Pancreas (tissue), 10 donors: Measurements from ENCODE around the gene FAM180A. TPM values are rescaled to one million over a fixed set of nuclear protein-coding genes. Genes with fewer than 3 reads are reported as not detected.

ENCODE experiments used
- ATAC-seq, 4 donors: fragments of 200-7000 bp; cut with Tn5 transposase; one replicate each; pipeline versions ENCODE4 v1.8.0 to v1.9.1; 2020; ENCODE audit warnings: mild to moderate bottlenecking in 4 of 4, moderate library complexity in 4 of 4
- DNase-seq, 6 donors: peaks; one replicate each; pipeline ENCODE4 v3.0.0-alpha.2; 2020
- FAIRE-seq: peaks from 2 replicates; lab custom pipeline; 2012; peaks lifted over from hg19 to GRCh38; lab: Jason Lieb, UNC
- H3K27ac ChIP-seq, 4 donors: fragments of 200-600 bp; sonication (generic); 1 replicate in 3 of 4; 2 replicates in 1 of 4; pipeline versions ENCODE4 v1.5.0 to v1.8.0; 2020
- H3K27me3 ChIP-seq, 4 donors: fragments of 200-600 bp; one replicate each; pipeline ENCODE4 v1.8.0; 2021
- H3K36me3 ChIP-seq, 3 donors: fragments of 200-600 bp; sonication (generic) in 1 of 3; one replicate each; pipeline versions ENCODE4 v1.5.0 to v1.8.0; 2020 to 2021
- H3K4me1 ChIP-seq, 3 donors: fragments of 200-600 bp; one replicate each; pipeline ENCODE4 v1.8.0; 2021
- H3K4me3 ChIP-seq, 4 donors: fragments of 200-600 bp; sonication (generic) in 2 of 4; one replicate each; pipeline versions ENCODE4 v1.5.0 to v1.8.0; 2020 to 2021
- H3K9me3 ChIP-seq, 4 donors: fragments of 200-600 bp; one replicate each; pipeline ENCODE4 v1.8.0; 2021
- WGBS, 2 donors: extraction: QIAGEN DNeasy Blood & Tissue Kit; methylation state at CpG; one replicate each; pipeline ENCODE4 v1.1.7; 2013; 5-methylcytosine and 5-hydroxymethylcytosine counted together
- intact Hi-C, 3 donors: fragments of 100-400 bp; cut with DNase I; formaldehyde crosslinking; loops; one replicate each; pipeline versions ENCODE4 v1.11.1 to v1.14.2; 2022
- polyA plus RNA-seq, 2 donors: library from polyadenylated mRNA; stranded (reverse); fragments of 200-250 nt; gene quantifications; one replicate each; pipeline ENCODE4 v1.2.3, GENCODE V29; 2013
- total RNA-seq, 6 donors: library from RNA; stranded (reverse); fragmentation: NEBNext Ultra II Directional in 4 of 6; extraction: Animal tissue kit (Norgen Biotek cat#: 25700) in 4 of 6; gene quantifications; one replicate each; pipeline versions ENCODE4 v1.2.1 to v1.2.4, GENCODE V29; 2021 to 2023
- TF ChIP-seq, protein P1 (sequence below), 4 donors: fragments of 200-600 bp; sonication (generic) in 3 of 4; IDR thresholded peaks; one replicate each; pipeline versions ENCODE4 v1.5.0 to v1.8.0; 2021; ENCODE audit warnings: antibody characterized with exemption in 4 of 4
- donor health status: healthy with polysubstance abuse.
- donor health status: DM: no; HTN: no; CAD: no; lungs with moderate emphysema.
- donor health status: DM: no; HTN: no; CAD: no.
- donor health status: control.
- donor health status: control.
- donor health status: Bipolar disorder and iron deficiency.
- donor health status: DM: yes; HTN: yes; CAD: no.
- donor health status: DM: no; HTN: no; CAD: no.
- donor health status: DM: no; HTN: no; CAD: no.
- donor health status: DM: yes; HTN: yes; CAD: no.

FAM180A gene
- total and polyA plus RNA-seq, 8 donors: 0.11 to 0.90 (median 0.24) TPM

DNA sequence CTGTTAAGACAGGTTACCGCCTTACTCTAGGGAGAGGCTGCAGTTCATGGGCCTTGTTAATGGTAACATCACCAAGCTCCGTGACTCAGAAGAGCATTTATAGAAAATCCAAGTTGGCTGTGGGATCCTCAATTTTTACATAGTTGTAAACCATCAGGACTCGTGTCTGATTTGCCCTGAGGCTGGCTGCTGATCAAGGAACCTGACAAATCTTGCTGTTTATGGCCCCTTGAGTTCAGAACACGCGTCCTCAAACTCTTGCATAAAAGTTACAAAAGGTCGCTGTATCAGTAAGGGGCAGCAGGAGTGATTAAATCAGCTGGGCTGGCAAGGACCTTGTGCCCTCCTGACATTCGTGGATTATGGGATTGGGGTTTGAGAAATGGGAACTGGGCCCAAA lies 25.2 kb downstream of the FAM180A start:
- ATAC-seq (no peak), DNase-seq (no peak), FAIRE-seq (no peak)
- intact Hi-C loops: no loop called here
- no peak overlapping the region for H3K27ac ChIP-seq
- no peaks in the 10 kb centered on the region for H3K27me3 ChIP-seq
- WGBS, 2 donors: 78 to 84% methylated on average over 7 of the region's 7 CpGs
- no peaks in the 10 kb centered on the region for H3K4me1 ChIP-seq
- TF ChIP-seq, protein P1, sequence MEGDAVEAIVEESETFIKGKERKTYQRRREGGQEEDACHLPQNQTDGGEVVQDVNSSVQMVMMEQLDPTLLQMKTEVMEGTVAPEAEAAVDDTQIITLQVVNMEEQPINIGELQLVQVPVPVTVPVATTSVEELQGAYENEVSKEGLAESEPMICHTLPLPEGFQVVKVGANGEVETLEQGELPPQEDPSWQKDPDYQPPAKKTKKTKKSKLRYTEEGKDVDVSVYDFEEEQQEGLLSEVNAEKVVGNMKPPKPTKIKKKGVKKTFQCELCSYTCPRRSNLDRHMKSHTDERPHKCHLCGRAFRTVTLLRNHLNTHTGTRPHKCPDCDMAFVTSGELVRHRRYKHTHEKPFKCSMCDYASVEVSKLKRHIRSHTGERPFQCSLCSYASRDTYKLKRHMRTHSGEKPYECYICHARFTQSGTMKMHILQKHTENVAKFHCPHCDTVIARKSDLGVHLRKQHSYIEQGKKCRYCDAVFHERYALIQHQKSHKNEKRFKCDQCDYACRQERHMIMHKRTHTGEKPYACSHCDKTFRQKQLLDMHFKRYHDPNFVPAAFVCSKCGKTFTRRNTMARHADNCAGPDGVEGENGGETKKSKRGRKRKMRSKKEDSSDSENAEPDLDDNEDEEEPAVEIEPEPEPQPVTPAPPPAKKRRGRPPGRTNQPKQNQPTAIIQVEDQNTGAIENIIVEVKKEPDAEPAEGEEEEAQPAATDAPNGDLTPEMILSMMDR (IDR thresholded peaks at IDR 0.05): no peak
- H3K9me3 ChIP-seq: no peaks in the 10 kb centered on the region
- no peaks in the 10 kb centered on the region for H3K36me3 ChIP-seq
- no peak overlapping the region for H3K4me3 ChIP-seq

DNA sequence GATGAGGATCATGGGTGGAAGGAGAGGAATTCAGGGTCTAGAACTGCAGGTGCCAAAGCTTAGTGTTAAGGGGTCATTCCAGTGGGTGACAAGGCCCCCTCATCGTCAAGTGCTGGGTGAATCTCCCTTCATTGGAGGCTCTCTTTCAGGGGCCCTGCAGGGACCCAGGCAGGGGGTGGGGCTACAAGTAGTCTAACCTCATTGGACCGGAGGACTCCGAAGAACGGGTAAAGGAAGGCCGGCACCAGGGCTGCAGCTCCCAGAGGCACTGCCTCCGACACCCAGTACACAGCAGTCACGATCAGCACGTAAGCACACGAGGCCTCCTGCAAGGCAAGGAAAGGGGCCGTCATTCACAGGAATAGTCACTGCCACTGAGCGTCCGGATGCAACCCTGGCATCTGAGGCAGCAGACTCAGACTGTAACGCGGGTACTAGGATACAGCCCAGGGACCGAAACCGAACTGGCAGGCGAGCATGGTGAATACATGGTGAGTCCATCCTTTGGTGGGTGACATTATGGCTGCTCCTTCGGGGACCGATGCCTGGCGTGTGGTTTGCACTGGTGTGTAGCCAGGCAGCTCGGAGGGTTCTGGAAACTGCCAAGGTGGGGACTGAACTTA lies 27.3 kb downstream of the FAM180A start:
- no peaks in the 10 kb centered on the region for H3K36me3 ChIP-seq
- TF ChIP-seq, protein P1 (IDR thresholded peaks at IDR 0.05): no peak
- FAIRE-seq (no peak), DNase-seq (no peak), ATAC-seq (no peak)
- H3K27me3 ChIP-seq: no peaks in the 10 kb centered on the region
- H3K9me3 ChIP-seq: no peaks in the 10 kb centered on the region
- H3K27ac ChIP-seq: no peak overlapping the region
- 85 to 87% methylated on average over 21 of the region's 21 CpGs for WGBS, 2 donors
- intact Hi-C loops: no loop called here
- no peaks in the 10 kb centered on the region for H3K4me1 ChIP-seq
- no peak overlapping the region for H3K4me3 ChIP-seq

DNA sequence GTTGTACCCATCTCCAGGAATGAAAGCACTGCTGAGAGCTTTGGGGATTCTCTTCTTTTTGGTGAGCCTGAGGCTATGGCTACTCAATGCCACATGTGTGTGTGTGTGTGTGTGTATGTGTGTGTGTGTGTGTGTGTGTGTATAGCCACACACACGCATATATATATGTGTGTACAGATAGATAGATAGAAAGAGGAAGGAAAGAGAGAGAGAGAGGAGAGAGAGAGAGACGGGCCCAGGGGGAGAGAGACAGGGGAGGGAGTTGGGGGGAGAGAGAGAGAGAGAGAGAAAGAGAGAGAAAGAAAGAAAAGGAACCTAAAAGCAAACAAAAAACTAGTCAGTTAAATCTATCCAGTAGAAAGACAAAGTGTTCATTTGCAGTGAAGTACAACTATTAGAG lies 28.9 kb downstream of the FAM180A start:
- intact Hi-C loops: no loop called here
- FAIRE-seq: no peak
- no peak for ATAC-seq

DNA sequence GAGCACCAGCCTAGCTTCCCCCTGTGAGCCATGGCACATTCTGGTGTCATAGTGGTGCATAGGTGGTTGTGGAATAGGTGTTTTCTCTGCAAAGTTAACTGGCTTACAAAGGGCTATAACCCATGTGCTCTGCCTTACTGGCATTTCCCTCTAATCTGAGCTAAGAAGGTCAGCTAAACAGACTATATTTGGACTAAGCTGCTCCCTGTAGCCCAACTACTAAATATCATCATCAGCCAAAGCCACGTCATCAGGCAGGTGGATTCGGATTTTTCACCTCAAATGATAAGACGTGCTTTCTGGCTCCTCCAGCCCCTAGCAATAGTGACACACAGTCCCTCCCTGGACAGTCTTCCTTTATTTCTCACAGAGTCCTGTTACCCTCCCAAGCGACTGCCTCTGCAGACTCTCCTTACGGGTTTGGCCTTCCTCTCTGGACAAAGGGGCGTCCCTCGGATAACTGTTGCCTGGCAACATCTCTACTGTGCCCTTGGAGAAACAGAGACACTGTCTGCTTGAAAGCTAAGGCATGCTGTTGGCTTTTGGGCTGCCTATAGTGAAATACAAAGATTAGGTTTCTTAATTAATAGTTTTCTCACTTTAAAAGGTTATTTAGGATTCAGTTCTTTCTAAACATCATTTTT lies 29.7 kb downstream of the FAM180A start:
- FAIRE-seq (no peak), DNase-seq (no peak), ATAC-seq (no peak)
- H3K27ac ChIP-seq: no peak overlapping the region
- TF ChIP-seq, protein P1 (IDR thresholded peaks at IDR 0.05): no peak
- no peaks in the 10 kb centered on the region for H3K36me3 ChIP-seq
- WGBS, 2 donors: 39 to 41% methylated on average over 7 of the region's 7 CpGs
- no peaks in the 10 kb centered on the region for H3K27me3 ChIP-seq
- H3K9me3 ChIP-seq: no peaks in the 10 kb centered on the region
- H3K4me3 ChIP-seq: no peak overlapping the region
- intact Hi-C loops: no loop called here
- H3K4me1 ChIP-seq: no peaks in the 10 kb centered on the region

More for the DNA sequence above, 28.9 kb downstream of the FAM180A start:
- DNase-seq: no peak
- Histone ChIP-seq H3K9me3 (no peaks in the 10 kb centered on the region), H3K36me3 (no peaks in the 10 kb centered on the region), H3K4me1 (no peaks in the 10 kb centered on the region), H3K4me3 (no peak overlapping the region), H3K27me3 (no peaks in the 10 kb centered on the region), H3K27ac (no peak overlapping the region)
- TF ChIP-seq, protein P1 (IDR thresholded peaks at IDR 0.05): no peak
- WGBS, 2 donors: 34 to 52% methylated on average over 2 of the region's 2 CpGs

DNA sequence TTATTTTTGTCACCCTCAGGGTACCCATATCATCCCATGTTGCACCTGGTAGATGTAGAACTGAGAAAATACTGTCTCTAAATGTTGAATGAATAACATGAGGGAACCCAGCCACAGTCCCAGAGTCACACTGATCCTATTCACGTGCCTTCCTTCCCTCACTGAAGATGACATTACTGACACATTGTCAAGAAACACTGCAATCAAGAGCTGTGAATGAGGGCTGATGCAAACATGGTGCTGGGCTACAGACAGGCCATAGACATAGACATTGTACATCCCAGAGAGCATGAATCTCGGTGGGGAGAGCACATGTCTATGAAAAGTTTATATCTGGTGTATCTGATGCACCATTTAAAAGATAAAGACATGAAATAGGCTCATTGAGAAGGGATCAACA lies 30.4 kb downstream of the FAM180A start:
- H3K27me3 ChIP-seq: no peaks in the 10 kb centered on the region
- no peak overlapping the region for H3K4me3 ChIP-seq
- H3K9me3 ChIP-seq: no peaks in the 10 kb centered on the region
- ATAC-seq (no peak), FAIRE-seq (no peak), DNase-seq (no peak)
- WGBS, 2 donors: 62 to 75% methylated on average over 2 of the region's 2 CpGs
- H3K4me1 ChIP-seq: no peaks in the 10 kb centered on the region
- TF ChIP-seq, protein P1 (IDR thresholded peaks at IDR 0.05): no peak
- H3K27ac ChIP-seq: no peak overlapping the region
- H3K36me3 ChIP-seq: no peaks in the 10 kb centered on the region
- intact Hi-C loops: no loop called here
